DOHH2 (cell line): ENCODE data around the gene SPRR2D.

Source experiments
- H3F3A ChIP-seq: fragments of 200-600 bp; sonication (generic), shearing (Covaris generic); 2 replicates; pipeline ENCODE4 v1.6.0; 2016; ENCODE audit warnings: antibody characterized with exemption, mild to moderate bottlenecking; ENCODE audit not compliant: control insufficient read depth, insufficient read depth
- H3K27ac ChIP-seq: fragments of 200-600 bp; sonication (generic); 2 replicates; pipeline ENCODE4 v1.5.1; 2014; ENCODE audit warnings: low read depth, mild to moderate bottlenecking, low read length, moderate library complexity
- H3K27me3 ChIP-seq: fragments of 200-600 bp; sonication (generic); 2 replicates; pipeline ENCODE4 v1.6.1; 2014; ENCODE audit warnings: mild to moderate bottlenecking, low read length, mixed read lengths; ENCODE audit not compliant: control insufficient read depth
- H3K36me3 ChIP-seq: fragments of 200-600 bp; sonication (generic); 2 replicates; pipeline ENCODE4 v1.6.1; 2014; ENCODE audit warnings: mild to moderate bottlenecking, low read length, moderate library complexity, mixed read lengths; ENCODE audit not compliant: control insufficient read depth
- H3K4me1 ChIP-seq: fragments of 200-600 bp; sonication (generic); 2 replicates; pipeline ENCODE4 v1.6.1; 2014; ENCODE audit warnings: mild to moderate bottlenecking, low read length, mixed read lengths; ENCODE audit not compliant: control insufficient read depth
- H3K4me2 ChIP-seq: fragments of 200-600 bp; sonication (generic); 2 replicates; pipeline ENCODE4 v1.6.0; 2014; ENCODE audit warnings: mild to moderate bottlenecking, low read length, moderate library complexity
- H3K4me3 ChIP-seq: fragments of 200-600 bp; sonication (generic); 2 replicates; pipeline ENCODE4 v1.5.1; 2014; ENCODE audit warnings: mild to moderate bottlenecking, low read length, mixed read lengths
- H3K79me2 ChIP-seq: fragments of 200-600 bp; sonication (generic); 2 replicates; pipeline ENCODE4 v1.6.1; 2014; ENCODE audit warnings: mild to moderate bottlenecking, low read length, mixed read lengths; ENCODE audit not compliant: control insufficient read depth
- H3K9me2 ChIP-seq: fragments of 200-600 bp; sonication (generic); replicated peaks from 2 replicates; pipeline ENCODE4 v1.6.1; 2014; ENCODE audit warnings: mild to moderate bottlenecking, low read length, mixed read lengths; ENCODE audit not compliant: control insufficient read depth
- H3K9me3 ChIP-seq: fragments of 200-600 bp; sonication (generic); 2 replicates; pipeline ENCODE4 v1.6.1; 2014; ENCODE audit warnings: antibody characterized with exemption, low read length, mixed read lengths; ENCODE audit not compliant: control insufficient read depth, insufficient read depth
- H4K20me1 ChIP-seq: fragments of 200-600 bp; sonication (generic); 2 replicates; pipeline ENCODE4 v1.6.0; 2014; ENCODE audit warnings: low read depth, mild to moderate bottlenecking, antibody characterized with exemption, low read length, moderate library complexity; ENCODE audit not compliant: control insufficient read depth, insufficient read depth
- EZH2phosphoT487 ChIP-seq: fragments of 200-600 bp; sonication (generic); IDR thresholded peaks from 2 replicates; pipeline ENCODE4 v1.6.1; 2017; ENCODE audit warnings: borderline replicate concordance, mild to moderate bottlenecking, antibody characterized with exemption, low read length, moderate library complexity, mixed read lengths
- TF ChIP-seq, protein P1 (sequence below): fragments of 200-600 bp; sonication (generic); IDR thresholded peaks from one replicate; pipeline ENCODE4 v1.5.1; 2014; ENCODE audit warnings: antibody characterized with exemption, mild to moderate bottlenecking, low read depth, low read length; ENCODE audit not compliant: poor library complexity, severe bottlenecking

The SPRR2D gene

DNA sequence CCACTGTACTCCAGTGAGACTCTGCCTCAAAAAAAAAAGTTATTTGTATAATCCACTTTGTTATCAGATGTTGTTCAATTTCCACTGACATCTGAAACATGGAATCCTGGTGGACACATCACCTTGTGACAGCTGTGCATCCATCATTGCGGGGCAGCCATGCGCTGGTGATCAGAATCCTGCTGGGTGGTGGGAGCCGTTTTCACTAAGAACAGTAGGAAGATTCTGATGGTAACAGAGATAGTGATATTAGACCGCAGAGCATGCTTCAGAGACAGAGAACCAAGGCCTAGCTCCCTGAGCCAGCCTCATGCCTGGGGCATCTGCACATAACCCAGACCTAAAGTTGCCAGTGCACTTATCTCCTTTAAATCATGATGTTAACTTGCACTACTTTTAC lies 42.4 kb downstream of the SPRR2D start:
- no peak overlapping the region for H3K4me2 ChIP-seq
- no peaks in the 10 kb centered on the region for H4K20me1 ChIP-seq
- no peaks in the 10 kb centered on the region for H3K4me1 ChIP-seq
- H3K9me3 ChIP-seq: no peaks in the 10 kb centered on the region
- no peaks in the 10 kb centered on the region for H3K27me3 ChIP-seq
- no peaks in the 10 kb centered on the region for H3K79me2 ChIP-seq
- H3K9me2 ChIP-seq: no peaks in the 10 kb centered on the region
- no peaks in the 10 kb centered on the region for H3K36me3 ChIP-seq
- no peak overlapping the region for H3K27ac ChIP-seq
- TF ChIP-seq EZH2phosphoT487: no peak
- TF ChIP-seq, protein P1, sequence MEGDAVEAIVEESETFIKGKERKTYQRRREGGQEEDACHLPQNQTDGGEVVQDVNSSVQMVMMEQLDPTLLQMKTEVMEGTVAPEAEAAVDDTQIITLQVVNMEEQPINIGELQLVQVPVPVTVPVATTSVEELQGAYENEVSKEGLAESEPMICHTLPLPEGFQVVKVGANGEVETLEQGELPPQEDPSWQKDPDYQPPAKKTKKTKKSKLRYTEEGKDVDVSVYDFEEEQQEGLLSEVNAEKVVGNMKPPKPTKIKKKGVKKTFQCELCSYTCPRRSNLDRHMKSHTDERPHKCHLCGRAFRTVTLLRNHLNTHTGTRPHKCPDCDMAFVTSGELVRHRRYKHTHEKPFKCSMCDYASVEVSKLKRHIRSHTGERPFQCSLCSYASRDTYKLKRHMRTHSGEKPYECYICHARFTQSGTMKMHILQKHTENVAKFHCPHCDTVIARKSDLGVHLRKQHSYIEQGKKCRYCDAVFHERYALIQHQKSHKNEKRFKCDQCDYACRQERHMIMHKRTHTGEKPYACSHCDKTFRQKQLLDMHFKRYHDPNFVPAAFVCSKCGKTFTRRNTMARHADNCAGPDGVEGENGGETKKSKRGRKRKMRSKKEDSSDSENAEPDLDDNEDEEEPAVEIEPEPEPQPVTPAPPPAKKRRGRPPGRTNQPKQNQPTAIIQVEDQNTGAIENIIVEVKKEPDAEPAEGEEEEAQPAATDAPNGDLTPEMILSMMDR: no peak
- H3F3A ChIP-seq: no peaks in the 10 kb centered on the region
- H3K4me3 ChIP-seq: no peak overlapping the region

DNA sequence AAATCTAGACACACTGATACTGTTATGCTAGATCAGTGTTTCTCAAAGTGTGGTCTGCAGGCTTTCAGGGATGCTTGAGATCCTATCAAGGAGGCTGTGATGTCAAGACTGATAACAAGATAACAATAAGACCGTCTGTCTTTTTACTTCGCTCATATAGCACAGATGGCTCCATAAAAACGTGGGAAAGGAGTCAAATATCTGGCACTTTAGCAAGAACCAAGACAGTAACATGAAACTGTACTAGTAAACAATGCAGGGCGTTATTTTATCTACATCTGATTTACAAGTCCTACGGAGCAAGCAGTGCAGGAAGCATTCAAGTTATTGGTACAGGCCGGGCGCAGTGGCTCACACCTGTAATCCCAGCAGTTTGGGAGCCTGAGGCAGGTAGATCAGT lies 43.0 kb downstream of the SPRR2D start:
- H3K9me2 ChIP-seq: no peaks in the 10 kb centered on the region
- no peaks in the 10 kb centered on the region for H3K79me2 ChIP-seq
- no peaks in the 10 kb centered on the region for H3K4me1 ChIP-seq
- H3K27ac ChIP-seq: no peak overlapping the region
- no peaks in the 10 kb centered on the region for H3F3A ChIP-seq
- H3K9me3 ChIP-seq: no peaks in the 10 kb centered on the region
- H3K4me3 ChIP-seq: no peak overlapping the region
- H3K36me3 ChIP-seq: no peaks in the 10 kb centered on the region
- H4K20me1 ChIP-seq: no peaks in the 10 kb centered on the region
- no peaks in the 10 kb centered on the region for H3K27me3 ChIP-seq
- H3K4me2 ChIP-seq: no peak overlapping the region
- TF ChIP-seq, protein P1: no peak

DNA sequence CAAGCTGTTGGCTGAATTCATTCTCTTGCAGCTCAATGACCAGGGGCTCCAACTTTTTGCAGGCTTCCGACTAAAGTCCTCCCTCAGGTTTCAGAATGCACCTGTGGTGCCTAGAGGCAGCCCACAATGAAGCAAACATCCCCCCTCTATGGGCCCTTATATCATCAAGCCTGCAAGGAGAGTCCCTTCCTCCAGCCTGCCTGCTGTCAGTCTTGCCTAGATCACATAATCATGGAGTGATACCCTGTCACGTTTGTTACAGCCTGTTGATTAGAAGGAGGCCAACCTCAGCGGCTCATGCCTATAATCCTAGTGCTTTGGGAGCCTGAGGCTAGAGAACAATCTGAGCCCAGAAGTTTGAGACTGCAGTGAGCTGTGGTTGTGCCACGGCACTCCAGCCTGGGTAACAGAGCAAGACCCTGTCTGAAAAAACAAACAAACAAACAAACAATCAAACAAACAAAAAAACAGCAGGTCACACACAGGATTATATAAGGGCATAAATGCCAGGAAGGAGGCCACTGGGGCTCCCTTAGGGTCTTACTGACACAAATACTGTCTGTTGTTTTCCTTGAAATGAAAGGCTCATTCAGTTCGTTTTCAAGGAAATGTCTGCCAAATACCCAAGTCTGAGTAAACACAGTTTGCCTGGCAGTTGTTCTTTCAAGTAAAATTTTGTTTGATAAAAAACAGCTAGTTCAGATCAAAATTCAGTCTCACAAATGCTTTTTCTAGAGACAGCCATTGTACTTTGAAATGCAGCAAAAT lies 44.1 kb downstream of the SPRR2D start:
- H3K4me1 ChIP-seq: no peaks in the 10 kb centered on the region
- no peaks in the 10 kb centered on the region for H4K20me1 ChIP-seq
- no peak overlapping the region for H3K27ac ChIP-seq
- TF ChIP-seq, protein P1: no peak
- no peak for TF ChIP-seq EZH2phosphoT487
- no peak overlapping the region for H3K4me2 ChIP-seq
- H3F3A ChIP-seq: no peaks in the 10 kb centered on the region
- no peaks in the 10 kb centered on the region for H3K27me3 ChIP-seq
- no peaks in the 10 kb centered on the region for H3K36me3 ChIP-seq
- no peak overlapping the region for H3K4me3 ChIP-seq
- H3K9me2 ChIP-seq: no peaks in the 10 kb centered on the region
- no peaks in the 10 kb centered on the region for H3K9me3 ChIP-seq
- no peaks in the 10 kb centered on the region for H3K79me2 ChIP-seq
